Adrenal gland (tissue), 12 donors: Measurements from ENCODE around the gene WWOX. TPM values are rescaled to one million over a fixed set of nuclear protein-coding genes. Genes with fewer than 3 reads are reported as not detected.

ENCODE experiments used
- DNase-seq, 7 donors: peaks; one replicate each; pipeline ENCODE4 v3.0.0-alpha.2; 2019 to 2020
- H3K27ac ChIP-seq, 5 donors: fragments of 200-600 bp; sonication (generic) in 4 of 5; 1 replicate in 3 of 5; 2 replicates in 2 of 5; pipeline versions ENCODE4 v1.5.1 to v1.8.0; 2016 to 2020; ENCODE audit warnings: mild to moderate bottlenecking in 1 of 5
- H3K27me3 ChIP-seq: fragments of 200-600 bp; 2 replicates; pipeline ENCODE4 v1.8.0; 2021
- H3K36me3 ChIP-seq, 2 donors: fragments of 200-600 bp; replicated peaks in 1 of 2; 1 replicate in 1 of 2; 2 replicates in 1 of 2; pipeline versions ENCODE4 v1.5.1 to v1.8.0; 2018 to 2022
- H3K4me1 ChIP-seq, 2 donors: fragments of 200-600 bp; replicated peaks in 1 of 2; 1 replicate in 1 of 2; 2 replicates in 1 of 2; pipeline versions ENCODE4 v1.5.1 to v1.8.0; 2018 to 2021
- H3K4me3 ChIP-seq, 4 donors: fragments of 200-600 bp; sonication (generic) in 3 of 4; one replicate each; pipeline ENCODE4 v1.5.1; 2016 to 2018
- H3K9me3 ChIP-seq, 3 donors: fragments of 200-600 bp; sonication (generic) in 1 of 3; replicated peaks in 1 of 3; 1 replicate in 2 of 3; 2 replicates in 1 of 3; pipeline versions ENCODE4 v1.5.1 to v1.8.0; 2016 to 2021
- POLR2A ChIP-seq, 2 donors: fragments of 450-650 bp; IDR thresholded peaks; one replicate each; pipeline ENCODE4 v1.6.1; 2017; ENCODE audit warnings: antibody characterized with exemption in 2 of 2, mild to moderate bottlenecking in 2 of 2, moderate library complexity in 1 of 2
- WGBS, 4 donors: extraction: QIAGEN DNeasy Blood & Tissue Kit in 2 of 4; methylation state at CpG; one replicate each; pipeline versions ENCODE4 v1.1.5 to v1.1.7; 2013 to 2017; 5-methylcytosine and 5-hydroxymethylcytosine counted together
- intact Hi-C, 2 donors: fragments of 100-400 bp; cut with DNase I; formaldehyde crosslinking; loops; one replicate each; pipeline versions ENCODE4 v1.14.1 to v1.15.0; 2022 to 2023
- polyA plus RNA-seq, 3 donors: library from polyadenylated mRNA; stranded (reverse); fragments of 200-250 nt in 2 of 3; fragments of 350-450 nt in 1 of 3; fragmentation: Illumina TruSeq in 1 of 3; extraction: RNeasy Lipid Tissue Mini Kit (QIAGEN cat#74804) in 1 of 3; gene quantifications; one replicate each; pipeline ENCODE4 v1.2.3, GENCODE V29; 2013 to 2014
- total RNA-seq, 9 donors: library from RNA; depleted of rRNA in 4 of 9; stranded (reverse); fragments of >200 nt in 4 of 9; fragments of 120-200 nt in 1 of 9; fragmentation: NEBNext Ultra II Directional in 1 of 9; extraction: Animal tissue kit (Norgen Biotek cat#: 25700) in 1 of 9; gene quantifications; one replicate each; pipeline versions ENCODE4 v1.1.0 to v1.2.4, GENCODE V29; 2013 to 2023
- TF ChIP-seq, protein P1 (sequence below), 6 experiments: fragments of 450-650 bp in 4 of 6; fragments of 200-600 bp in 2 of 6; sonication (generic) in 1 of 6; IDR thresholded peaks; 1 replicate in 5 of 6; 2 replicates in 1 of 6; pipeline versions ENCODE4 v1.5.1 to v1.8.0; 2016 to 2021; ENCODE audit warnings: antibody characterized with exemption in 6 of 6, mild to moderate bottlenecking in 2 of 6, moderate library complexity in 1 of 6
- donor health status: healthy with polysubstance abuse.
- donor health status: Bipolar disorder and iron deficiency.
- donor health status: DM: yes; HTN: yes; CAD: no.
- donor health status: DM: no; HTN: no; CAD: no.
- donor health status: DM: no; HTN: no; CAD: no.
- donor health status: DM: yes; HTN: yes; CAD: no.

WWOX gene
- total and polyA plus RNA-seq, 12 donors = 11.8 to 74.6 (median 20.5) TPM

DNA sequence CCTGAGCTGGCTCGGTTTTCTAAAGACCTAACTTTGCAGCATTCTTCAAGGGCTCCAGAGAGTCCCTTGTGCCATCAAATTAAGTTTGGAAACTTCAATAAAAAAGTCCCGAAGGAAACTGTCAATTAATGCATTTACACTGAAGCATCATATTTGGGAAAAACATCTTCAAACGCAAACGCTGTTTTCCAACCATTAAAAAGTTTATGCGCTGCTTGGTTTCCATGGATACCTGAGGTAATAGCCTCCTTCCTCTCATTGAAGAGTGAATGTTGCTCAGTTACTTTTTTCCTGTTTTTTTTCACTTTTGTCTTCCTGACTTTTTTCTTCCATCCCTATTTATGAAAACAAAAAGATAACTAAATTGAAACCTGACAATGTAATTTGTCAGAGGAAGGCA is 1102.0 kb downstream of the WWOX start:
- DNase-seq = no peak
- H3K4me3 ChIP-seq = no peak overlapping the region
- H3K27ac ChIP-seq = no peak overlapping the region
- H3K36me3 ChIP-seq = no peaks in the 10 kb centered on the region
- WGBS, 4 donors = 80 to 87% (median 84%) methylated on average over 5 of the region's 5 CpGs
- no peaks in the 10 kb centered on the region for H3K4me1 ChIP-seq
- TF ChIP-seq POLR2A (IDR thresholded peaks at IDR 0.05) = no peak
- TF ChIP-seq, protein P1, sequence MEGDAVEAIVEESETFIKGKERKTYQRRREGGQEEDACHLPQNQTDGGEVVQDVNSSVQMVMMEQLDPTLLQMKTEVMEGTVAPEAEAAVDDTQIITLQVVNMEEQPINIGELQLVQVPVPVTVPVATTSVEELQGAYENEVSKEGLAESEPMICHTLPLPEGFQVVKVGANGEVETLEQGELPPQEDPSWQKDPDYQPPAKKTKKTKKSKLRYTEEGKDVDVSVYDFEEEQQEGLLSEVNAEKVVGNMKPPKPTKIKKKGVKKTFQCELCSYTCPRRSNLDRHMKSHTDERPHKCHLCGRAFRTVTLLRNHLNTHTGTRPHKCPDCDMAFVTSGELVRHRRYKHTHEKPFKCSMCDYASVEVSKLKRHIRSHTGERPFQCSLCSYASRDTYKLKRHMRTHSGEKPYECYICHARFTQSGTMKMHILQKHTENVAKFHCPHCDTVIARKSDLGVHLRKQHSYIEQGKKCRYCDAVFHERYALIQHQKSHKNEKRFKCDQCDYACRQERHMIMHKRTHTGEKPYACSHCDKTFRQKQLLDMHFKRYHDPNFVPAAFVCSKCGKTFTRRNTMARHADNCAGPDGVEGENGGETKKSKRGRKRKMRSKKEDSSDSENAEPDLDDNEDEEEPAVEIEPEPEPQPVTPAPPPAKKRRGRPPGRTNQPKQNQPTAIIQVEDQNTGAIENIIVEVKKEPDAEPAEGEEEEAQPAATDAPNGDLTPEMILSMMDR (IDR thresholded peaks at IDR 0.05) = no peak
- no peaks in the 10 kb centered on the region for H3K27me3 ChIP-seq
- no peaks in the 10 kb centered on the region for H3K9me3 ChIP-seq
- intact Hi-C loops = no loop called here

DNA sequence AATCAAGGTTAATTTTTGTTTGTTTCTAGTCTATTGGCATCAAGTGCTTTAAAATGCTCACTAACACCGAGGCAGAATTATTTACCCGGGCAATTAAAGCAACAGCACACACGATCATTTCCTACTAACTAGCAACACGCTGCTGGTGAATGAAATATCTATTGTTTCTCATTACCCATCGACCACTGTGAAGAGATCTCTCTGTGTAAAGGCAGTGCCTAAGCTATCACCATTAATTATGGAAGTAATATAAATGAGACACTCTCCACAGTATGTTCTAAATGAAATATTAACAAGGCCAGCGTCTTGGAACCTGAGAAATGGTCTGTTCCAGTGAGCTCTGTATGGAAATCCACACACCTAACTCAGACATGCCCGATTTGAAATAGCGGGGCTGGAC is 1103.5 kb downstream of the WWOX start:
- H3K36me3 ChIP-seq = no peaks in the 10 kb centered on the region
- TF ChIP-seq POLR2A (IDR thresholded peaks at IDR 0.05) = no peak
- no peaks in the 10 kb centered on the region for H3K27me3 ChIP-seq
- no peaks in the 10 kb centered on the region for H3K9me3 ChIP-seq
- no peak for DNase-seq
- intact Hi-C loops = no loop called here
- no peak overlapping the region for H3K4me3 ChIP-seq
- no peaks in the 10 kb centered on the region for H3K4me1 ChIP-seq
- WGBS, 4 donors = 84 to 90% (median 88%) methylated on average over 8 of the region's 8 CpGs
- no peak overlapping the region for H3K27ac ChIP-seq

DNA sequence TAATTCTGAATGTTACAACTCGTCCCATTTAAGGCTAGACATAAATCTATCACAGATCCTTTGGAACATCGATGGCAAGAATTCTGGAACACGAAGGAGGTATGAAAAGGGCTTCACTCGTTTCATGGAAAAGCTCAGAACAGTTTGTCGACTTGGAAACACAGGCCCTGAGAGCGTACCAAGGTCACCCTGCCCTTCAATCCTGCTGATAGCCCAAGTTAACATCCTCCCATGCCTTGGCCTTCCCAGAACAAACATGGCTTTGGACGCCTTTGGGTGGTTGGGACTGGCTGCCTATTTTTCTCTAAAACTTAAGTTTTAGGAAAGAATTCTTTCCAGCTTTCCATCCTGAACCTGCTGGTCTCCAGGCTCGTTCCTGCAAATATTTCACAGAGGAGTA is 1105.0 kb downstream of the WWOX start:
- H3K27ac ChIP-seq = no peak overlapping the region
- 47 to 74% (median 63%) methylated on average over 8 of the region's 8 CpGs for WGBS, 4 donors
- H3K9me3 ChIP-seq = no peaks in the 10 kb centered on the region
- no peak overlapping the region for H3K4me3 ChIP-seq
- no peak for TF ChIP-seq POLR2A (IDR thresholded peaks at IDR 0.05)
- DNase-seq = no peak
- H3K27me3 ChIP-seq = no peaks in the 10 kb centered on the region
- H3K36me3 ChIP-seq = no peaks in the 10 kb centered on the region
- intact Hi-C loops = no loop called here
- H3K4me1 ChIP-seq = no peaks in the 10 kb centered on the region

DNA sequence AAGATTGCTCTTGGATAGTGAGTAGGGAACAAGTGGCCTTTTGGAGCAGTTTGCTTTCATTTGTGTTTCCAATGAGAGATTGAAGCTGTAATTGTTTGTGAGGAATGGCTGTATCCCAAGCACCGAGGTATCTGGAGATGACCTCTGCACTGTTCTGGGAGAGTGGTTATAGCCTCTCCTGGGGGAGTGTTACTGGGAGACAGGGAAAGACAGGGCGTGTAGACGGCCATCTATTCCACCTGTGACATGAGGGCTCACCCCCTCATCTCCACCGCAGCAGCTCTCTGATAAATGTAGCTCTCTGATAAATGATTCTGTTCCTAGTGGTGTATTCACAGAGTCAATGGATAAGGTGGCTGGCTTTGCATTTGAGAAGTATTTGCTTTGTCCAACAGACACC is 1107.4 kb downstream of the WWOX start:
- H3K4me3 ChIP-seq = no peak overlapping the region
- H3K4me1 ChIP-seq = no peaks in the 10 kb centered on the region
- intact Hi-C loops = no loop called here
- no peaks in the 10 kb centered on the region for H3K36me3 ChIP-seq
- no peaks in the 10 kb centered on the region for H3K27me3 ChIP-seq
- H3K27ac ChIP-seq = no peak overlapping the region
- 79 to 92% (median 82%) methylated on average over 3 to 4 of the region's 4 CpGs for WGBS, 4 donors
- no peaks in the 10 kb centered on the region for H3K9me3 ChIP-seq
- DNase-seq = no peak
- TF ChIP-seq, protein P1 (IDR thresholded peaks at IDR 0.05) = no peak
- TF ChIP-seq POLR2A (IDR thresholded peaks at IDR 0.05) = no peak

DNA sequence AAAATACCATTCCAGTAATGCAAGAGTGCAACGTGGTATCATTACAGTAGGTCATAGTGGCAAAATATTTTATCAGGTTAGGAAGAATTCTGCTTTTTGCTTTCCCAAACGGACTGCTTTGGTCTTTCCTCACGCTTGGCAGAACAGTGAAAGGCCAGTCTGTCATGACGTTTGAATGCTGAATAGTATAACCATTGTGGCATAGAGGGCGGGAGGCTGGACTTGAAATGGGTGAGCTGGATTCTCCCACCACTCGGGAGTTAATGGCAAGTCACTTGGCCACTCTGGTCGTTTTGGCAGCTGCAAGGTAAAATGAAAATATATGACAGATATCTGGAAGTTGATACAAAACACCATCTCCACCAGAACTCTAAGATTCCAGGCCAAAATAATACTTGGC is 1109.9 kb downstream of the WWOX start:
- Histone ChIP-seq H3K4me1 (no peaks in the 10 kb centered on the region), H3K27me3 (no peaks in the 10 kb centered on the region), H3K27ac (no peak overlapping the region), H3K9me3 (no peaks in the 10 kb centered on the region), H3K4me3 (no peak overlapping the region), H3K36me3 (no peaks in the 10 kb centered on the region)
- TF ChIP-seq, protein P1 (IDR thresholded peaks at IDR 0.05) = no peak
- TF ChIP-seq POLR2A (IDR thresholded peaks at IDR 0.05) = no peak
- intact Hi-C loops = no loop called here
- DNase-seq = no peak
- WGBS, 4 donors = 71 to 81% (median 77%) methylated on average over 7 of the region's 7 CpGs
